GM19193 (cell line): ENCODE data around the gene ZNF608.

Source experiments
- POLR2A ChIP-seq: IDR thresholded peaks from 4 replicates; pipeline ENCODE4 v1.6.1; 2011; ENCODE audit not compliant: insufficient read depth, insufficient read length; ENCODE audit errors: extremely low read depth

Gene ZNF608

GRCh38 chr5:124764992-124765611 lies 18.7 kb upstream of the ZNF608 start:
- TF ChIP-seq POLR2A: no peak

- no peak for TF ChIP-seq POLR2A
Measured at GRCh38 chr5:124764585-124764984, 18.1 kb upstream of the ZNF608 start.

GRCh38 chr5:124761010-124761409 lies 14.6 kb upstream of the ZNF608 start:
- no peak for TF ChIP-seq POLR2A

- no peak for TF ChIP-seq POLR2A
Measured at GRCh38 chr5:124760608-124761007, 14.2 kb upstream of the ZNF608 start.

- no peak for TF ChIP-seq POLR2A
Measured at GRCh38 chr5:124755565-124755964, 9.1 kb upstream of the ZNF608 start.

GRCh38 chr5:124755041-124755440 lies 8.6 kb upstream of the ZNF608 start:
- no peak for TF ChIP-seq POLR2A

GRCh38 chr5:124754206-124754927 lies 7.9 kb upstream of the ZNF608 start:
- TF ChIP-seq POLR2A: no peak

- no peak for TF ChIP-seq POLR2A
Measured at GRCh38 chr5:124752854-124753720, 6.6 kb upstream of the ZNF608 start.

- no peak for TF ChIP-seq POLR2A
Measured at GRCh38 chr5:124751031-124751430, 4.6 kb upstream of the ZNF608 start.

- TF ChIP-seq POLR2A: peak; percentile 16
Measured at GRCh38 chr5:124748687-124749594, 2.5 kb upstream of the ZNF608 start.

GRCh38 chr5:124747791-124748686 lies 1.6 kb upstream of the ZNF608 start:
- TF ChIP-seq POLR2A: no peak

GRCh38 chr5:124746916-124747790 lies 714 bp upstream of the ZNF608 start:
- TF ChIP-seq POLR2A: peak; percentile 42
